HG03469 (cell line): ENCODE results near the gene ASB2.

Experiments
- ATAC-seq: cut with Tn5 transposase; IDR thresholded peaks from one replicate; pipeline ENCODE4 v1.9.1; 2021; ENCODE audit warnings: mild to moderate bottlenecking, moderate library complexity, moderate number of reproducible peaks; ENCODE audit not compliant: unreplicated experiment

Gene ASB2

GRCh38 chr14:94001501-94002396, 25.4 kb upstream of the ASB2 start:
- ATAC-seq: no peak

GRCh38 chr14:94001016-94001415, 24.6 kb upstream of the ASB2 start:
- ATAC-seq: no peak

- ATAC-seq: no peak
These were observed 23.9 kb upstream of the ASB2 start for GRCh38 chr14:94000267-94000666.

- ATAC-seq: no peak
These were observed 23.2 kb upstream of the ASB2 start for GRCh38 chr14:93999573-93999972.

- no peak for ATAC-seq
These were observed 22.6 kb upstream of the ASB2 start for GRCh38 chr14:93998871-93999403.

- no peak for ATAC-seq
These were observed 21.8 kb upstream of the ASB2 start for GRCh38 chr14:93997916-93998870.

- ATAC-seq: no peak
These were observed 20.7 kb upstream of the ASB2 start, which contains the start of gene CCDC197 for GRCh38 chr14:93997082-93997481. Gene CCDC197, plus strand, starts transcription at chr14:93997301. Its CDS starts 831 bp downstream, at chr14:93998132.

- ATAC-seq: no peak
These were observed 19.8 kb upstream of the ASB2 start for GRCh38 chr14:93996130-93996695.

- no peak for ATAC-seq
These were observed 18.7 kb upstream of the ASB2 start for GRCh38 chr14:93994919-93995682.

- no peak for ATAC-seq
These were observed 17.0 kb upstream of the ASB2 start for GRCh38 chr14:93993382-93993781.

- no peak for ATAC-seq
These were observed 15.3 kb upstream of the ASB2 start for GRCh38 chr14:93991649-93992048.

- ATAC-seq: no peak
These were observed 14.8 kb upstream of the ASB2 start for GRCh38 chr14:93991212-93991611.

- no peak for ATAC-seq
These were observed 13.6 kb upstream of the ASB2 start for GRCh38 chr14:93989939-93990338.

GRCh38 chr14:93987815-93988476, 11.6 kb upstream of the ASB2 start:
- ATAC-seq: no peak

- ATAC-seq: no peak
These were observed 11.0 kb upstream of the ASB2 start for GRCh38 chr14:93987376-93987775.

GRCh38 chr14:93986955-93987354, 10.6 kb upstream of the ASB2 start:
- no peak for ATAC-seq

GRCh38 chr14:93984987-93985410, 8.6 kb upstream of the ASB2 start:
- no peak for ATAC-seq

- ATAC-seq: no peak
These were observed 7.7 kb upstream of the ASB2 start for GRCh38 chr14:93984070-93984469.

GRCh38 chr14:93982230-93983007, 6.0 kb upstream of the ASB2 start:
- no peak for ATAC-seq
